GM12892 (cell line): ENCODE results near the gene TNRC6C.
"Not testable (repeated sequence)": the region's sequence is repeated elsewhere in the genome, so short reads cannot be mapped to it uniquely, and the experiment has no call there.

Experiments
- DNase-seq: peaks from one replicate; pipeline ENCODE4 v3.0.0; 2011; ENCODE audit not compliant: insufficient read length
- FAIRE-seq: peaks from 2 replicates; lab custom pipeline; 2011; peaks lifted over from hg19 to GRCh38; lab: Jason Lieb, UNC
- POLR2A ChIP-seq: IDR thresholded peaks from 2 replicates; pipeline ENCODE4 v1.6.1; 2011; ENCODE audit warnings: low read depth, low read length, control low read depth
- POLR2AphosphoS5 ChIP-seq: IDR thresholded peaks from 2 replicates; pipeline ENCODE4 v1.6.1; 2011; ENCODE audit warnings: low read depth, low read length, control low read depth
- TAF1 ChIP-seq: IDR thresholded peaks from 2 replicates; pipeline ENCODE4 v1.6.1; 2011; ENCODE audit warnings: low read depth, mild to moderate bottlenecking, control low read depth, low read length, borderline replicate concordance

TNRC6C gene

DNA sequence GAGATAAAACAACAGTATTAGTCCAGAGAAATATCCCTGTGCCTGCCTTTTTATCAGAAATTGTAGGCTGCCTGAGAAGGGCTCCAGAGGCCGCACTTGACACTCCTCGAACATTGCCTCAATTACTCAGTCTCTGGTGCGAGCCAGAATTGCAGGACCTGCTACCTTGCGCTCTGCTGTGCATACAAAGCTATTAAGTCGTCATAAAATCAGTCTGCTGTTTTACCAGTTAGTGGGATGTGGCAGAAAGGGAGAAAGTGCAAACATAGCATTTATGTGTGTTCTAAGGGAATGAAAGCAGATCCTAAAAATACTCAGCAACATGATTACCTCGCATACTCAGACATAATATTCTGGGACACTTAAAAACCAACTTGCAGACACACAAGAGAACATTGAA, 99.5 kb downstream of the TNRC6C start:
- TF ChIP-seq POLR2A = no peak
- no peak for DNase-seq
- FAIRE-seq = no peak

- FAIRE-seq (no peak), DNase-seq (no peak)
- TF ChIP-seq POLR2AphosphoS5 = no peak
- TF ChIP-seq POLR2A = no peak
- no peak for TF ChIP-seq TAF1
Measured at GRCh38 chr17:78058581-78058980, 100.1 kb downstream of the TNRC6C start.

DNA sequence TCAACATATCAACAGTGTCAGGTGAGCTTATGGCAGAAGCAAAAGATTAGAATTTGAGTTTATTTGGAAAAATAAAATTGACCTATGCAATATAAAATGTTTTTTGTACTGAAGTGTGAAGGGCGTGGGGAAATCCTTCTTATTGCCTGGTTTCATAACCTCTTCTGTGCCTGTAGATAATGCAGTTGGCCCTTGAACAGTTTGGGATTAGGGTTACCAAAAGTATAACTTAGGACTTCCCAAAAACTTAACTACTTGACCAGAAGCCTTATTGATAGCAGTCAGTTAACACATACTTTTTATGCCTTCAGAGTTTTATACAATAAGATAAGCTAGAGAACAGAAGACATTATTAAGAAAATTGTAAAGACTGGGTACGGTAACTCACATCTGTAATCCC, 104.1 kb downstream of the TNRC6C start:
- no peak for DNase-seq
- no peak for FAIRE-seq
- TF ChIP-seq TAF1 = no peak
- no peak for TF ChIP-seq POLR2A
- no peak for TF ChIP-seq POLR2AphosphoS5

GRCh38 chr17:78063489-78063888, 105.0 kb downstream of the TNRC6C start:
- no peak for DNase-seq
- TF ChIP-seq POLR2A = no peak
- no peak for TF ChIP-seq TAF1
- TF ChIP-seq POLR2AphosphoS5 = no peak
- no peak for FAIRE-seq

GRCh38 chr17:78064708-78065107, 106.2 kb downstream of the TNRC6C start:
- DNase-seq (no peak), FAIRE-seq (no peak)
- TF ChIP-seq TAF1 = no peak
- TF ChIP-seq POLR2A = no peak
- TF ChIP-seq POLR2AphosphoS5 = no peak

- not testable (repeated sequence) for DNase-seq, FAIRE-seq
Measured at GRCh38 chr17:78066976-78067375, 108.5 kb downstream of the TNRC6C start.

DNA sequence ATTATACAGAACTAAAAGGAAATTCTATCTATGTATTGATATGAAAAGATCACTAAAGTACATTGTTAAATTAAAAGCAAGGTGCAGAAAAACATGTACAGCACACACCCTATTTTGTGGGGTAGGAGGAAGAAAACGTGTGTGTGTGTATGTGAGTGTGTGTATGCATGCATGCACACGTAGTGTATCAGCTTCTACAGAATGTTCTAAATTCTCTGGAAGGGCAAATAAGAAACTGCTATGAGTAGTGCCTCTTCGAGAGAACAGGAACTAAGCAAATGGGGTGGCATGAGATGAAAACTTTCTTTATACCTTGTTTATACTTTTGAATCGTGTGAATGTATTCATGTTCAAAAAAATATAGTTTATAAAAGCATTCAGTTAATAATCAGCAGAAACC, 111.2 kb downstream of the TNRC6C start:
- FAIRE-seq (no peak), DNase-seq (no peak)
- TF ChIP-seq TAF1 (no peak), POLR2A (no peak), POLR2AphosphoS5 (no peak)

DNA sequence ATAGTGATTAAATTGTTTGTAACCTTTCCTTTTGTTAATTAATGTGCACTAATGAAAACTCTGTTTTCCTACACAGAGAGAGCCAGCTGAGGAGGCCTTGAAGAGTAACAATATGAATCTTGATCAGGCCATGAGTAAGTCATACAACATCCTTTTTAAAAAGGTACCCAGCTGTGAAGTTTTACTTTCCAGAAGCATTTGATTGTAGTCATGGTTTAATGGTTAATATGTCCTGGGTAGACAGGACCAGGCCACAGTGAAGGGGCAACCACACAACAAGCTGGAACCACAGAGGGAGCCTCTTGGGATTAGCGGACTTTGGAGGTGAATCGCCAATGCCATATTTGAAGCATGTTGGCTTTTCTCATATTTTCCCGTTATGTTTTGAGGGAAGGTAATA, 114.5 kb downstream of the TNRC6C start:
- no peak for DNase-seq
- FAIRE-seq = no peak
- TF ChIP-seq TAF1 = no peak
- TF ChIP-seq POLR2AphosphoS5 = no peak
- TF ChIP-seq POLR2A = no peak

- no peak for TF ChIP-seq TAF1
- TF ChIP-seq POLR2AphosphoS5 = no peak
- no peak for TF ChIP-seq POLR2A
- FAIRE-seq (no peak), DNase-seq (no peak)
Measured at GRCh38 chr17:78075011-78075410, 116.5 kb downstream of the TNRC6C start.

DNA sequence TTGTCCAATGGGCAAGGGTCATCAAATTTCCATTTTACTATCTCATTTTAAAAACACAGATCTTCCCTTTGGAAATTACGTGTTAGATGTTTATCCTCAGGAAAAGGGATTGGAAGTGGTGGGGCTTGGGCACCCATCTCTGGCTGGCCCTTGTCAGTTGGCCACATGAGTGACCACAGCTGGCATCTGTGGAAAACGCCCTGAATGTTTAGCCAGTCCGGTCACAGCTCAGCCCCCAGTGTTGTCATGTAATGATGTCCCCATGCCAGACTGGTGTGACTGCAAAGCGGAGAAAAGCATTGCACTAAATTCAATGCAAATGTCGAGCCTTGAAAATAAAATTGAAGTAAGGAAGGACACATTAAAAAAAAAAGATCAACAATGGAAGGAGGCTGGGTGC, 117.0 kb downstream of the TNRC6C start:
- DNase-seq (no peak), FAIRE-seq (no peak)
- no peak for TF ChIP-seq TAF1
- TF ChIP-seq POLR2A = no peak
- TF ChIP-seq POLR2AphosphoS5 = no peak

DNA sequence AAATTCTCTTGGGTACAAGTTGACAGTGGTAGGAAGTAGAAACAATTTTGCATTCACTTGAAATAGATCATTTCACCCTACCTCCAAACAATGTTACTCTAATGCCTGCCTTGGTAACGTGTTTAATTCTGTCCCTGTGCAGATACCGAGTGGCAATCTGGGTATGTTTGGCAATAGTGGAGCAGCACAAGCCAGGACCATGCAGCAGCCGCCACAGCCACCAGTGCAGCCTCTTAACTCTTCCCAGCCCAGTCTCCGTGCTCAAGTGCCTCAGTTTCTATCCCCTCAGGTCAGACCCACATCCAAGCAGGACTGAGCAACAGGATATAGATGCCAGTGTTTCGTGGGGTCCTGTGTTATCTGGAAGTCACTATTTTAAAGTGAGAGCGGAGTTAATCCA, 120.8 kb downstream of the TNRC6C start:
- FAIRE-seq (no peak), DNase-seq (no peak)
- no peak for TF ChIP-seq TAF1
- TF ChIP-seq POLR2A = no peak

DNA sequence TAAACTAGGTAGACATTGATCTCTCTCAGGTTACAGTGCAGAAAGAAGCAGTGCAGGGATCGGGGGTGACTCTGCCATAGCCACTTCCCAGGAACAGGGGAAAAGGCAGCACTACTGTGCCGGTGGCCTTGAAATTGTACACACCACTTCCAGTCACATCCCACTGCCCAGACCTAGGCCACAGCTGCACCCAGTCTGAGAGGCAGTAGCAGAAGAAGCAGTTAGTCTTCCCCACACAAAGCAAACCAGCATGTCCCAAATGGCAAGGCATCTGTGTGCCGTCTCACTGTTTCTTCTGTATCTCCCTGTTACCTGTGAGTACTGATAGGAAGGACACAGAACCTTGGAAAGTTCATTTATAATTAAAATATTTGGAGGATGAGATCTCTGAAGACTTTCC, 123.0 kb downstream of the TNRC6C start:
- no peak for FAIRE-seq

GRCh38 chr17:78082355-78082872, 123.9 kb downstream of the TNRC6C start:
- FAIRE-seq = not testable (repeated sequence)

More for the DNA sequence above, 123.0 kb downstream of the TNRC6C start:
- no peak for DNase-seq
- TF ChIP-seq TAF1 = no peak
- no peak for TF ChIP-seq POLR2A
- no peak for TF ChIP-seq POLR2AphosphoS5

GRCh38 chr17:78082988-78083387, 124.5 kb downstream of the TNRC6C start:
- no peak for FAIRE-seq
- TF ChIP-seq TAF1 = no peak
- no peak for TF ChIP-seq POLR2AphosphoS5
- no peak for TF ChIP-seq POLR2A

More at GRCh38 chr17:78082355-78082872, 123.9 kb downstream of the TNRC6C start:
- DNase-seq = not testable (repeated sequence)

More at GRCh38 chr17:78082988-78083387, 124.5 kb downstream of the TNRC6C start:
- no peak for DNase-seq
